ENCODE measurements around the gene CD302.
"Not testable (repeated sequence)": the region's sequence is repeated elsewhere in the genome, so short reads cannot be mapped to it uniquely, and the experiment has no call there.

The CD302 gene

GRCh38 chr2:159797225-159797542 lies 824 bp downstream of the CD302 start:
- H3K4me3 ChIP-seq (ENCODE audit: low read length), result no peak overlapping the region
- no peak for DNase-seq (ENCODE audit: low read depth, low spot score)

DNA sequence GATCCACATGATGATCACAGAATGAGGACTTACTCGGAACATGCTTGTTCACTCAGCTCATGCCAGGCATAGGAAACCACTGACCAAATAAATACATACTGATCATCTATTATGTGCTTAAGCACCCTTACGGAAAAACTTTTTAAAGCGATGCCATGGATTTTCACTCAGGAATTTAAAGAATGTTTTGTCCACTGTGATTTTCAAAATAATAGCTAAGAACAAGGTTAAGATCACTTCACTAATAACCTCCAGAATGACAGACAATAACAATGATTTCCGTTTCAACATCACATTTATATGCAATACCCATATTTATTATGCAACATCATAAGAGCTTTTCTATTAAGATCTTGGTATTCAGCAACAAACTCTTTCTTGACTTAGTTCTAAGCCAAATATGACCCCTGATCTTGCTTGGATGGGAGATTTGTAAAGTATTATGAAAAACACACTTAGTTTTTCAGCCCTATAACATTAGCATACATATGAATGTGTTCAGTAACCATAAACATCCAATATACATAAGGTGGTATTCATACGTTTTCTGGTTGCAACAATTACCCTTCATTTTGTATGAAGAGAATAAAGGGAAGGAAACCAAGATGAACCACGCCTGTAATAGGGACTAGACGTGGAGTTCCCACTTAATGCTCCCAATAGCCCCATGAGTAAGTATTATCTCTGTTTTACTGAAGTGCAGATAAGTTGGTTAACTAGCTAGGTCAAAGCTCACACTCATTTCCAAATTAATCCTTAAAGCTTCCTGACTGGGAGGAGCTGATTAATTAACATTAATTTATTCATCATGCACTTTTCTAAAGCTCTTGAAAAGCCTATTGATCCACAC lies 1.9 kb downstream of the CD302 start:
- H3K4me3 ChIP-seq (ENCODE audit: low read length), result no peak overlapping the region

GRCh38 chr2:159793326-159793725 lies 4.7 kb downstream of the CD302 start:
- no peak for DNase-seq (ENCODE audit: low read depth, low spot score)
- H3K4me3 ChIP-seq (ENCODE audit: low read length), result no peak overlapping the region

More for the DNA sequence above, 1.9 kb downstream of the CD302 start:
- DNase-seq (ENCODE audit: low read depth, low spot score), result no peak

GRCh38 chr2:159792599-159792998 lies 5.4 kb downstream of the CD302 start:
- DNase-seq (ENCODE audit: low read depth, low spot score), result no peak
- no peak overlapping the region for H3K4me3 ChIP-seq (ENCODE audit: low read length)

DNA sequence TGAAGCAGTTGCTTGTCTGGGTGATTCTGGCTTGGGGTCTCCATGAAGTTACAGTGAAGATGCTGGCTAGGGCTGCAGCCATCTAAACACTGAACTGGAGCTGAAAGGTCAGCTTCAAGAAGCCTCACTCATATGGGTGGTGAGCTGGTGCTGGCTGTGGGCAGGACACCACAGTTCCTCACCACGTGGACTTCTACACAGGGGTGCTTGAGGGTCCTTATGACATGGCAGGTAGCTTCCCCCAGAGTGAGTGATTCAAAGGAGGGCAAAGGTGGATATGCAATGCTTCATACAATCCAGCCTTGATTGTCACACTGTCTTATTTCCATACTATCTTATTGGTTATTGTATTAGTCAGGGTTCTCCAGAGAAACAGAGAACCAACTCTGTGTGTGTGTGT lies 6.0 kb downstream of the CD302 start:
- no peak overlapping the region for H3K4me3 ChIP-seq (ENCODE audit: low read length)
- no peak for DNase-seq (ENCODE audit: low read depth, low spot score)

GRCh38 chr2:159790323-159790722 lies 7.7 kb downstream of the CD302 start:
- DNase-seq (ENCODE audit: low read depth, low spot score), result no peak
- no peak overlapping the region for H3K4me3 ChIP-seq (ENCODE audit: low read length)

GRCh38 chr2:159788253-159788652 lies 9.8 kb downstream of the CD302 start:
- DNase-seq (ENCODE audit: low read depth, low spot score), result no peak

DNA sequence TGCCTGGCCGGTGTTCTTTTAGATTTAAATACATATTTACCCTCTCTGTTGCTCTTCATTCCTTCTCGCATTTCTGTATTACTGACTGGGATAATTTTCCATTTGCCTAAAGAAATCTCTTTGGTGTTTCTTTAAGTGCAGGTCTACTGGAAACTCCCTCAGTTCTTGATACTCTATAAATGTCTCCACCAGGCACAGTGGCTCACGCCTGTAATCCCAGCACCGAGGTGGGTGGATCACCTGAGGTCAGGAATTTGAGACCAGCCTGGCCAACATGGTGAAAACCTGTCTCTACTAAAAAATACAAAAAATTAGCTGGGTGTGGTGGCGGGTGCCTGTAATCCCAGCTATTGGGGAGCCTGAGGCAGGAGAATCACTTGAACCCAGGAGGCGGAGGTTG lies 10.4 kb downstream of the CD302 start:
- not testable (repeated sequence) for H3K4me3 ChIP-seq (ENCODE audit: low read length); DNase-seq (ENCODE audit: low read depth, low spot score)

More at GRCh38 chr2:159788253-159788652, 9.8 kb downstream of the CD302 start:
- no peak overlapping the region for H3K4me3 ChIP-seq (ENCODE audit: low read length)

DNA sequence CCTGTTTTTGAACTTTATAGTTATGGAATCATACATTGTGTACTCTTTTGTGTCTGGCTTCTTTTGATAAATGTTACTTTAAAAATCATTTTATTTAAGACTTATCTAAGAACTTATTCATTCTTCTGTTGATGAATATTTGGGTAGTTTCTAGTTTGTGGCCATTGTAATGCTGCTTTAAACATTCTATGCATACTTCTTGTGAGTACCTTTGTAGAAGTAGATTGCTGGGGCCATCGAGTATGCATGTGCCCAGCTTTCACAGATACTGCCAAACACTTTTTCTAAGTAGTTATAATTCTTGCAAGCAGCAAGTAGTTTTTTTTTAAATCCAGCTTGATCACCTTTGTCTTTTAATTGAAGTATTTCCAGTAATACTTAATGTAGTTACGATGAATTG lies 11.1 kb downstream of the CD302 start:
- H3K4me3 ChIP-seq (ENCODE audit: low read length), result no peak overlapping the region
- no peak for DNase-seq (ENCODE audit: low read depth, low spot score)

DNA sequence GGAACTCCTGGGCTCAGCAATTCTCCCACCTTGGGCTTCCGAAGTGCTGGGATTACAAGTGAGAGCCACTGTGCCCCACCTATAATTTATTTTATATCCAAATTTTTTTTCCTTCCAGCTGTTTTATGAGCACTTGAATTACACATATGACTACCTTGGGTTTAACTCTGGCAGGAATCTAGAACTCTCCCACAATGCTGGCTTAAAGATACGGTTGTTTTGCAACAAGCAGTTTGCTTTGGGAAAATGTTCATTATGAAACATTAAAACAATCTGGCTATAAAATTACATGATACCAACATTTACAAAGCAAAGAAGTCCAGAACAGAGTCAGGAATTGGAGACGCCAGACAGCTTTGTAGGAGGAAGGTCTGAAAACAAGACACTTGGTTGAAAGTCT lies 12.8 kb downstream of the CD302 start:
- no peak overlapping the region for H3K4me3 ChIP-seq (ENCODE audit: low read length)
- no peak for DNase-seq (ENCODE audit: low read depth, low spot score)

- DNase-seq (ENCODE audit: low read depth, low spot score); H3K4me3 ChIP-seq (ENCODE audit: low read length): not testable (repeated sequence)
Measured at GRCh38 chr2:159784744-159785143, 13.3 kb downstream of the CD302 start.

DNA sequence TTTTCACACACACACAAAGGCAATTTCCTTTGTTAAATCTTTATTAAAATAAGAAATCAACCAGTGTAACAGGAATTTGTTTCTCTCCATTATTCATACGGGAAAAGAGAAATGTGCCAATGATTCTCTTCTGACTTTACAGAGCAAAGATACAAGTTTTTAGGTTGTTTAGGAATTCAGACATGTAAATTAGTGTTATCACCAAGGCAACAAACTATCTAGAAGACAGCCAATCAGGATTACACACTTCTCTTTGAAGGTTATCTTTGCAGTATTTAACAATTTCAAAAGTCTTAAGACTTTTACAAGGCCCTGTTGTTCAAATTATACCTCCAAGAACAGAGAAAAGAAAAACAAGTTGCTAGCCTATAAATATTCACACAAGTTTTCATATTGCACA lies 14.5 kb downstream of the CD302 start:
- no peak overlapping the region for H3K4me3 ChIP-seq (ENCODE audit: low read length)
- no peak for DNase-seq (ENCODE audit: low read depth, low spot score)

- H3K4me3 ChIP-seq (ENCODE audit: low read length), result no peak overlapping the region
- no peak for DNase-seq (ENCODE audit: low read depth, low spot score)
Measured at GRCh38 chr2:159776321-159776720, 21.7 kb downstream of the CD302 start.

DNA sequence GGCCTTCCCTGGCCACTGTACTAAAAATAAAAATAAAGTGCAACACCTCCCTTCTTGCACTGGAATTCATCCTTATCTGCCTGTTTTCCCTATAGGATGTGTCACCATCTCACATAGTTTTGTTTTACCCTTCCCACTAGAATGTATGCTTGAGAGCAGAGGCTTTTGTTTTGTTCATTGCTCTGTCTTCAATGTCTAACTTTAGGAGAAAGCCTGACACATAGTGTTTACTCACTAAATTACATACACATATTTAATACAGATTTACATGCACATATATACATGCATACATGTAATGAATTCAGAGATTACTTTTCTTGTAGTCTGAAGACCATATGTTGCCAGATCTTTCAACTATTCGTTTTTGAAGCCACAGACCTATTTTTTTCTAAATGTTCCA lies 23.0 kb downstream of the CD302 start:
- H3K4me3 ChIP-seq (ENCODE audit: low read length), result no peak overlapping the region
- no peak for DNase-seq (ENCODE audit: low read depth, low spot score)

DNA sequence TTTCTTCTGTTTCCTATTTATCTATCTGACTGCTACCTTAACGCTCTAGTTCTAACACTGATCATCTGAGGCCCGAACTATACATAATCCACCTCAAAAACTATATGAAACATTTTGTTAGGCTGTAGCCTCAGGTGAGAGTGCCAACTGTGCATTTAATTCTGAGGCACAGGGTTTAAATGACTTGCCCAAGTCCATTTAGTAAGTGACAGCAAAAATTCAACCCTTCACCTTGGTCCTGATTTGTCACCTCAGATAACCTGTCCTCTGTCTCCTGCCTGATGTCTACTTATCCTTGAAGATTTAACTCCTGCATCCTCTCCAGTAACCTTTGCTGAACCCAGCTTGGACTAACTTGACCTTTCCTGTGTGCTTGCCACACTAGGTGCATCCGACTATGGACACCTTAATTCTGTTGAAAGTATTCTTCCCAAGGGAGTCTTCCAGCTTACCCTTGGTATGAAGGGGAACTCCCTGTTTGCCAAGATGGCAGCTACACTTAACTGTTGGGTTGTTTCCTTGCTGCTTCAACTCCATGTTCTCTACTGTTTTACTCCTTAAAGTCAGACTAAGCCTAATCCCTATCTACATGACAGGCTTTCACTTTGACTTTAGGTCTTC lies 23.5 kb downstream of the CD302 start:
- no peak for DNase-seq (ENCODE audit: low read depth, low spot score)
- H3K4me3 ChIP-seq (ENCODE audit: low read length), result no peak overlapping the region

DNA sequence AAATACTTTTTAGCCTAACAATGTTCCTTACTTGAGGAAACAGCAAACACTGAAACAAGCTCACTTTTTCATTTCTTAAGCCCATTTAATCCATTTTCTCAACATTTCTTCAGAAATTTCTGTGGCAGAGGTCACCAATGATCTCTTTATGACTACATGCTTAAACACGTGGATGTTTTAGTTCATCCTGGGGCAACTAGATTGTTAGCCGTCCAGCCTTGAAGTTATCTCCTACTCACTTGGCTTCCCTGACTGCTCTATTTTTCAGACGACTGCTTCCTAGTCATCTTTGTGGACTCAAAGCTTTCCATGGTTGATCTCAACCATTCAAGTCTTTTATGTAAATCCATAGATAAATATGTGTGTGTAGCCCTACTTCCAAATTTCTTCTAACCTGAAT lies 24.1 kb downstream of the CD302 start:
- no peak overlapping the region for H3K4me3 ChIP-seq (ENCODE audit: low read length)
- no peak for DNase-seq (ENCODE audit: low read depth, low spot score)

DNA sequence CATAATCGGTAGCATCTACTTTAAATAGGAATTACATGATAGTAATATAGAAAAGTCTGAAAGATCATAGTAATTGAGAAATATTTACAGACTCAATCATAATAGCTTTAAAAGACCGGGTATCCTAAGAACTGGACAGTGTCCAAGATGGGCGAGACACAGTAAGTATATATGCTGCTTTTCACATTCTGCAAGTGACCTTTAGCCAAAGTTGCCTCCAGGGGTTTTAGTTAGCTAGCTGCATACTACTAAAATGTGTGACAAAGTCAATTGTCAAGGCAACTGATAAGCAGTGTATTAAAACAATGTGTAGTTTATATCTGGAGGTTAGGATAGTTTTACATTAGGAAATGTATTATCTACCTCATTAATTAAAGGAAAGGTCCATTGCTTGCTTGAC lies 24.6 kb downstream of the CD302 start:
- H3K4me3 ChIP-seq (ENCODE audit: low read length), result no peak overlapping the region
- DNase-seq (ENCODE audit: low read depth, low spot score), result no peak

DNA sequence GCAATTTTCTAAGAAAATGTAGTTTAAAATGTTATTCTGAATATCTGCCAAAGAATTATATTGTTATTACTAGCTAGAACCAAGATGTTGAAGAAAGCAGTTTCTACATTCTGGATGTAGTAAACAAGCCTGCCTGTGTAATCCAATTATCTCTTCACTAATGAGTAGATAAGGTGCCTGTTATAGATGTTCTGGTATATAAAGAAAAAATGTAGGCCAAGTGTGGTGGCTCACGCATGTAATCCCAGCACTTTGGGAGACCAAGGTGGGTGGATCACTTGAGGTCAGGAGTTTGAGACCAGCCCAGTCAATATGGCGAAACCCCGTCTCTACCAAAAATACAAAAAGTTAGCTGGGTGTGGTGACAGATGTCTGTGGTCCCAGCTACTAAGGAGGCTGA lies 28.9 kb downstream of the CD302 start:
- H3K4me3 ChIP-seq (ENCODE audit: low read length), result no peak overlapping the region
- no peak for DNase-seq (ENCODE audit: low read depth, low spot score)

DNA sequence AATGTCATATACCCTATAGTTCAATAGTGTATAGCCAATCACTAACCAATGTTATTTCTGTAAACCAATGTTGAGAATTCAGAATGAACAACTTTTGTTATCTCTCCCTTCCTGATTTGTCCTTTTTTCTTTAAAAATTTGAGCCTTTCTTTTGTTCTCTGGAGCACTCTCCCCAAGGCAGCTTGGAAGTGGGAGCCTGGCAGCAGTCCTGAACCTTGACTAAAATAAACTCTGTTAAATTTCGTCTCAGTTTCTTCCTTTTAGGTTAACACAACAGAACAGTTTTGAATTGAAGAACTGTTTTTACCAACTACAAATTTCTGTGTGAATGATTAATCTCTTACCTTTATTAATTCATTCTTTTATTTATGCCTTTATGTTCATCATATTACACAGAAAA lies 35.9 kb downstream of the CD302 start:
- no peak overlapping the region for H3K4me3 ChIP-seq (ENCODE audit: low read length)
- no peak for DNase-seq (ENCODE audit: low read depth, low spot score)

DNA sequence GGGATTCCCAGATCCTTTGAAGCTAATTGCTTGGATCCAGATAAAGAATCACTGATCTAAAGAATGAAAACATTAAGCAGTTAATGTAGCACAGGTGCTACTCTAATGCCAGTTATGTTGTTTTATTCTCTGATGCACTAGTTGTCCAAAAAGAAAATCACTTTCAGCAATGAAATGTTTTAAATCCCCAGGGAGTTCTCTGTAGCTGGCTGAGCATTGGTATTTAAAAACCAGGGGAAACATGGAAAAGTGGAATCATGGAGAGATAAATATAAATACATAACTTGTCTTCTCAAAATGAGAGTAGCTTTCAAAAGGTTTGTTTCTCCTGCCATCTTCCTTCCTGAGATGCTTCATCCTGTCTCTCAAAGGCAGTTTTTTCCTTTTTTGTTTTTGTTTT lies 37.7 kb downstream of the CD302 start:
- no peak for DNase-seq (ENCODE audit: low read depth, low spot score)

GRCh38 chr2:159759577-159759976 lies 38.4 kb downstream of the CD302 start:
- no peak for DNase-seq (ENCODE audit: low read depth, low spot score)

More for the DNA sequence above, 37.7 kb downstream of the CD302 start:
- H3K4me3 ChIP-seq (ENCODE audit: low read length), result no peak overlapping the region

More at GRCh38 chr2:159759577-159759976, 38.4 kb downstream of the CD302 start:
- no peak overlapping the region for H3K4me3 ChIP-seq (ENCODE audit: low read length)

Measured in Jurkat, Clone E6-1 (cell line).